CD14-positive monocyte (primary cell): ENCODE data around the gene FBXO31. TPM values are rescaled to one million over a fixed set of nuclear protein-coding genes. Genes with fewer than 3 reads are reported as not detected.

Experiments used
- DNase-seq, 3 donors: peaks; one replicate each; pipeline ENCODE4 v3.0.0-alpha.2; 2011 to 2022
- H2AFZ ChIP-seq: 2 replicates; pipeline ENCODE4 v1.6.0; 2012; ENCODE audit warnings: mild to moderate bottlenecking, low read depth, low read length, inconsistent platforms; ENCODE audit not compliant: insufficient read depth, poor library complexity, severe bottlenecking
- H3K27ac ChIP-seq, 2 donors: 1 replicate in 1 of 2; 2 replicates in 1 of 2; pipeline ENCODE4 v1.5.1; 2012 to 2013; ENCODE audit warnings: low read length in 2 of 2, control low read depth in 1 of 2, inconsistent platforms in 1 of 2, low read depth in 1 of 2, mild to moderate bottlenecking in 1 of 2
- H3K27me3 ChIP-seq, 2 donors: one replicate each; pipeline versions ENCODE4 v1.6.0 to v1.6.1; 2011 to 2013; ENCODE audit warnings: low read length in 2 of 2; ENCODE audit not compliant: control insufficient read depth in 2 of 2, insufficient read depth in 2 of 2
- H3K36me3 ChIP-seq, 2 donors: replicated peaks in 1 of 2; 1 replicate in 1 of 2; 2 replicates in 1 of 2; pipeline versions ENCODE4 v1.5.1 to v1.6.1; 2012 to 2013; ENCODE audit warnings: low read length in 2 of 2, control low read depth in 1 of 2, inconsistent platforms in 1 of 2, mild to moderate bottlenecking in 1 of 2; ENCODE audit not compliant: insufficient read depth in 2 of 2, control insufficient read depth in 1 of 2
- H3K4me1 ChIP-seq, 2 donors: 1 replicate in 1 of 2; 2 replicates in 1 of 2; pipeline versions ENCODE4 v1.5.1 to v1.6.1; 2012 to 2013; ENCODE audit warnings: low read length in 2 of 2, control low read depth in 1 of 2, inconsistent platforms in 1 of 2, mild to moderate bottlenecking in 1 of 2, moderate library complexity in 1 of 2; ENCODE audit not compliant: insufficient read depth in 2 of 2, control insufficient read depth in 1 of 2
- H3K4me2 ChIP-seq: replicated peaks from 2 replicates; pipeline ENCODE3; 2012; ENCODE audit warnings: low read length, moderate library complexity, mild to moderate bottlenecking; ENCODE audit not compliant: poor library complexity, severe bottlenecking; ENCODE audit errors: extremely low read depth
- H3K4me3 ChIP-seq, 3 experiments: fragments of 200-600 bp in 1 of 3; sonication (generic) in 1 of 3; replicated peaks in 1 of 3; 1 replicate in 2 of 3; 2 replicates in 1 of 3; pipeline ENCODE4 v1.5.1; 2011 to 2013; ENCODE audit warnings: low read length in 3 of 3, mild to moderate bottlenecking in 3 of 3, control low read depth in 2 of 3, low read depth in 2 of 3, inconsistent platforms in 1 of 3, moderate library complexity in 1 of 3
- H3K79me2 ChIP-seq: 2 replicates; pipeline ENCODE4 v1.6.0; 2012; ENCODE audit warnings: mild to moderate bottlenecking, control low read depth, inconsistent platforms, low read length, moderate library complexity; ENCODE audit not compliant: insufficient read depth
- H3K9ac ChIP-seq: 2 replicates; pipeline ENCODE4 v1.6.0; 2017; ENCODE audit warnings: low read length, mild to moderate bottlenecking; ENCODE audit not compliant: insufficient read depth, poor library complexity, severe bottlenecking
- H3K9me3 ChIP-seq, 2 donors: replicated peaks in 1 of 2; 1 replicate in 1 of 2; 2 replicates in 1 of 2; pipeline versions ENCODE4 v1.5.1 to v1.6.1; 2012 to 2013; ENCODE audit warnings: low read length in 2 of 2, control low read depth in 1 of 2; ENCODE audit not compliant: control insufficient read depth in 1 of 2, insufficient read depth in 1 of 2
- H4K20me1 ChIP-seq: 2 replicates; pipeline ENCODE4 v1.6.0; 2012; ENCODE audit warnings: mild to moderate bottlenecking, low read length, control low read depth, moderate library complexity; ENCODE audit not compliant: insufficient read depth
- H3K27ac Mint-ChIP-seq, 7 donors: one replicate each; pipeline ENCODE4 v1.8.0; 2020; ENCODE audit warnings: mild to moderate bottlenecking in 7 of 7, mixed read lengths in 7 of 7, moderate library complexity in 6 of 7, inconsistent platforms in 2 of 7
- H3K27me3 Mint-ChIP-seq, 3 donors: one replicate each; pipeline ENCODE4 v1.8.0; 2021 to 2022; ENCODE audit warnings: low read depth in 3 of 3, mild to moderate bottlenecking in 3 of 3, mixed read lengths in 3 of 3, moderate library complexity in 3 of 3, inconsistent platforms in 1 of 3
- H3K36me3 Mint-ChIP-seq, 2 donors: one replicate each; pipeline ENCODE4 v1.8.0; 2020; ENCODE audit warnings: mixed read lengths in 2 of 2, inconsistent platforms in 1 of 2, mild to moderate bottlenecking in 1 of 2
- H3K4me1 Mint-ChIP-seq: one replicate; pipeline ENCODE4 v1.8.0; 2020; ENCODE audit warnings: mild to moderate bottlenecking, mixed read lengths
- H3K4me3 Mint-ChIP-seq, 2 donors: one replicate each; pipeline ENCODE4 v1.8.0; 2020; ENCODE audit warnings: mild to moderate bottlenecking in 2 of 2, mixed read lengths in 2 of 2, moderate library complexity in 1 of 2
- H3K9me3 Mint-ChIP-seq, 7 donors: one replicate each; pipeline ENCODE4 v1.8.0; 2020 to 2022; ENCODE audit warnings: mixed read lengths in 7 of 7, mild to moderate bottlenecking in 6 of 7, moderate library complexity in 6 of 7, inconsistent platforms in 2 of 7
- WGBS: methylation state at CpG from one replicate; pipeline ENCODE4 v1.1.5; 2013; ENCODE audit warnings: missing lambda C conversion rate; ENCODE audit not compliant: insufficient coverage; 5-methylcytosine and 5-hydroxymethylcytosine counted together
- intact Hi-C, 2 donors: fragments of 100-400 bp; cut with micrococcal nuclease; formaldehyde crosslinking; loops; one replicate each; pipeline versions ENCODE4 v1.15.0 to v1.15.1; 2023
- polyA plus RNA-seq, 3 donors: library from polyadenylated mRNA; depleted of rRNA in 1 of 3; unstranded in 2 of 3; stranded (reverse) in 1 of 3; fragments of 300-500 nt in 2 of 3; fragments of >200 nt in 1 of 3; fragmentation: Illumina TruSeq in 2 of 3; gene quantifications; 1 replicate in 2 of 3; 2 replicates in 1 of 3; pipeline ENCODE4 v1.2.3, GENCODE V29; 2012 to 2021
- TF ChIP-seq, protein P1 (sequence below): fragments of 200-600 bp; IDR thresholded peaks from one replicate; pipeline ENCODE4 v1.8.0; 2022; ENCODE audit warnings: antibody characterized with exemption, mild to moderate bottlenecking

The FBXO31 gene
- polyA plus RNA-seq, 3 donors: 2.0 to 5.6 (median 3.3) TPM

- H4K20me1 ChIP-seq: no peaks in the 10 kb centered on the region
- TF ChIP-seq, protein P1, sequence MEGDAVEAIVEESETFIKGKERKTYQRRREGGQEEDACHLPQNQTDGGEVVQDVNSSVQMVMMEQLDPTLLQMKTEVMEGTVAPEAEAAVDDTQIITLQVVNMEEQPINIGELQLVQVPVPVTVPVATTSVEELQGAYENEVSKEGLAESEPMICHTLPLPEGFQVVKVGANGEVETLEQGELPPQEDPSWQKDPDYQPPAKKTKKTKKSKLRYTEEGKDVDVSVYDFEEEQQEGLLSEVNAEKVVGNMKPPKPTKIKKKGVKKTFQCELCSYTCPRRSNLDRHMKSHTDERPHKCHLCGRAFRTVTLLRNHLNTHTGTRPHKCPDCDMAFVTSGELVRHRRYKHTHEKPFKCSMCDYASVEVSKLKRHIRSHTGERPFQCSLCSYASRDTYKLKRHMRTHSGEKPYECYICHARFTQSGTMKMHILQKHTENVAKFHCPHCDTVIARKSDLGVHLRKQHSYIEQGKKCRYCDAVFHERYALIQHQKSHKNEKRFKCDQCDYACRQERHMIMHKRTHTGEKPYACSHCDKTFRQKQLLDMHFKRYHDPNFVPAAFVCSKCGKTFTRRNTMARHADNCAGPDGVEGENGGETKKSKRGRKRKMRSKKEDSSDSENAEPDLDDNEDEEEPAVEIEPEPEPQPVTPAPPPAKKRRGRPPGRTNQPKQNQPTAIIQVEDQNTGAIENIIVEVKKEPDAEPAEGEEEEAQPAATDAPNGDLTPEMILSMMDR: no peak
- no peaks in the 10 kb centered on the region for H3K27me3 ChIP-seq
- Mint-ChIP-seq H3K4me3 (no peak overlapping the region), H3K9me3 (no peaks in the 10 kb centered on the region), H3K27me3 (peaks cover 1 to 9% (median 3%) of the 10 kb centered on the region in 3 donors), H3K4me1 (no peaks in the 10 kb centered on the region), H3K36me3 (peaks cover 21 to 22% of the 10 kb centered on the region in 2 donors), H3K27ac (no peak overlapping the region)
- H2AFZ ChIP-seq: no peak overlapping the region
- H3K9me3 ChIP-seq: no peaks in the 10 kb centered on the region
- no peak overlapping the region for H3K9ac ChIP-seq
- no peak overlapping the region for H3K27ac ChIP-seq
- no peaks in the 10 kb centered on the region for H3K4me1 ChIP-seq
- no peak for DNase-seq
- intact Hi-C loops: no loop called here
- peaks cover 0 to 14% of the 10 kb centered on the region in 2 donors for H3K36me3 ChIP-seq
- no peak overlapping the region for H3K4me3 ChIP-seq
- WGBS: 95% methylated on average over 17 of the region's 19 CpGs
- no peak overlapping the region for H3K4me2 ChIP-seq
- H3K79me2 ChIP-seq: no peaks in the 10 kb centered on the region
Measured at GRCh38 chr16:87327798-87328495, 55.6 kb downstream of the FBXO31 start.

DNA sequence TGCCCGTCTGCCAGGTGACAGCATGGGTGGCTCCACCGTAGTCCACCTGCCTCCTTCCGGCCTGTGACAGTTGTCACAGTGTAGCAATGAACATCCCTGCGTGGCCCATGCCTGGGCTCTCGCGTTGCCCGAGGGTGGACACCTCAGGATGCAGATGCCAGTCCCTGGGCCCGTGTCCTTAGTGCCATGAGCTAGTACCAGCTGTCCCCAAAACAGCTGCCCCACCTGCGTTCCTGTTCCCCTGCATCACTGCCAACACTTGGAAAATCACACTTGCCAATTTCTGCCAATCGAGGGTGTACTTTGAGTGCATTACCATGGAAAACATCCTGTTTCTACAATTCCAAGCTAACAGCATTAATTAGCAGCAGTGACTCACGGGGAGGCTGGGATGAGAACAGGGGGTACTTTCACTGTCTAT is 57.4 kb downstream of the FBXO31 start:
- Mint-ChIP-seq H3K9me3 (no peaks in the 10 kb centered on the region), H3K27me3 (peaks cover 1 to 9% (median 5%) of the 10 kb centered on the region in 3 donors), H3K27ac (no peak overlapping the region), H3K4me3 (no peak overlapping the region), H3K4me1 (no peaks in the 10 kb centered on the region), H3K36me3 (peaks cover 12 to 15% of the 10 kb centered on the region in 2 donors)
- intact Hi-C loops: no loop called here
- Histone ChIP-seq H3K36me3 (peaks cover 0 to 9% of the 10 kb centered on the region in 2 donors), H3K79me2 (no peaks in the 10 kb centered on the region), H4K20me1 (no peaks in the 10 kb centered on the region), H3K9me3 (no peaks in the 10 kb centered on the region), H3K27me3 (no peaks in the 10 kb centered on the region), H3K4me1 (no peaks in the 10 kb centered on the region), H3K4me2 (no peak overlapping the region), H3K9ac (no peak overlapping the region), H2AFZ (no peak overlapping the region), H3K4me3 (no peak overlapping the region), H3K27ac (no peak overlapping the region)
- DNase-seq: no peak
- WGBS: 98% methylated on average over 9 of the region's 11 CpGs
- TF ChIP-seq, protein P1: no peak
